Suppressor macrophage treated with lipopolysaccharide for 1 hour (primary cell): ENCODE measurements around the gene ITPKC.
A peak's percentile ranks its signal among the peaks of the same experiment; 100 is the strongest.
"Not testable (repeated sequence)": the region's sequence is repeated elsewhere in the genome, so short reads cannot be mapped to it uniquely, and the experiment has no call there.

Source experiments
- DNase-seq, 3 donors: peaks; one replicate each; pipeline ENCODE4 v3.0.0-alpha.2; 2020 to 2022

ITPKC gene

GRCh38 chr19:40717880-40718773 lies 1.2 kb downstream of the ITPKC start:
- no peak for DNase-seq

- DNase-seq: no peak
These were observed 2.0 kb downstream of the ITPKC start for GRCh38 chr19:40718774-40719391.

GRCh38 chr19:40719414-40719894 lies 2.5 kb downstream of the ITPKC start:
- no peak for DNase-seq

GRCh38 chr19:40721140-40721486 lies 4.2 kb downstream of the ITPKC start:
- DNase-seq: no peak

- DNase-seq: peak in 1 of 3 donors; percentile 28
These were observed 5.2 kb downstream of the ITPKC start for GRCh38 chr19:40721936-40722661.

GRCh38 chr19:40723661-40724254 lies 6.8 kb downstream of the ITPKC start:
- no peak for DNase-seq

- no peak for DNase-seq
These were observed 7.4 kb downstream of the ITPKC start for GRCh38 chr19:40724315-40724714.

GRCh38 chr19:40724855-40725254 lies 7.9 kb downstream of the ITPKC start:
- no peak for DNase-seq

- no peak for DNase-seq
These were observed 9.4 kb downstream of the ITPKC start for GRCh38 chr19:40726279-40726678.

- DNase-seq: not testable (repeated sequence)
These were observed 13.2 kb downstream of the ITPKC start for GRCh38 chr19:40730065-40730464.

- not testable (repeated sequence) for DNase-seq
These were observed 15.4 kb downstream of the ITPKC start for GRCh38 chr19:40732304-40732703.

GRCh38 chr19:40733149-40733548 lies 16.2 kb downstream of the ITPKC start:
- no peak for DNase-seq

GRCh38 chr19:40735013-40735771 lies 18.3 kb downstream of the ITPKC start:
- DNase-seq: no peak

- DNase-seq: no peak
These were observed 19.7 kb downstream of the ITPKC start for GRCh38 chr19:40736661-40737060.

- DNase-seq: no peak
These were observed 20.3 kb downstream of the ITPKC start for GRCh38 chr19:40737102-40737644.

- DNase-seq: no peak
These were observed 22.3 kb downstream of the ITPKC start for GRCh38 chr19:40739030-40739839.

GRCh38 chr19:40739871-40740703 lies 23.2 kb downstream of the ITPKC start:
- DNase-seq: no peak

- DNase-seq: no peak
These were observed 23.8 kb downstream of the ITPKC start for GRCh38 chr19:40740747-40741146.

- peak in 2 of 3 donors; percentile 51 to 57 for DNase-seq
These were observed 24.8 kb downstream of the ITPKC start for GRCh38 chr19:40741527-40742390.
